ENCODE results near the gene PRRG3.

PRRG3 gene

GRCh38 chrX:151708821-151709220, 13.6 kb downstream of the PRRG3 start:
- DNase-seq (ENCODE audit: low read depth in 2 of 2): no peak

GRCh38 chrX:151710457-151710856, 15.2 kb downstream of the PRRG3 start:
- no peak for DNase-seq (ENCODE audit: low read depth in 2 of 2)

- DNase-seq (ENCODE audit: low read depth in 2 of 2): no peak
Measured at GRCh38 chrX:151711154-151711553, 15.9 kb downstream of the PRRG3 start.

GRCh38 chrX:151711787-151712186, 16.5 kb downstream of the PRRG3 start:
- DNase-seq (ENCODE audit: low read depth in 2 of 2): no peak

- no peak for DNase-seq (ENCODE audit: low read depth in 2 of 2)
Measured at GRCh38 chrX:151712253-151712652, 17.0 kb downstream of the PRRG3 start.

GRCh38 chrX:151713849-151714248, 18.6 kb downstream of the PRRG3 start:
- DNase-seq (ENCODE audit: low read depth in 2 of 2): no peak

GRCh38 chrX:151714362-151714761, 19.1 kb downstream of the PRRG3 start:
- DNase-seq (ENCODE audit: low read depth in 2 of 2): no peak

- no peak for DNase-seq (ENCODE audit: low read depth in 2 of 2)
Measured at GRCh38 chrX:151715752-151716151, 20.5 kb downstream of the PRRG3 start, which contains the start of gene FATE1. Gene FATE1 (plus strand): TSS chrX:151716035. CDS start chrX:151716120, 85 bp downstream.

GRCh38 chrX:151722241-151722846, 27.1 kb downstream of the PRRG3 start:
- no peak for DNase-seq (ENCODE audit: low read depth in 2 of 2)

GRCh38 chrX:151723156-151723760, 28.0 kb downstream of the PRRG3 start:
- DNase-seq (ENCODE audit: low read depth in 2 of 2): no peak

- DNase-seq (ENCODE audit: low read depth in 2 of 2): no peak
Measured at GRCh38 chrX:151724563-151725337, 29.5 kb downstream of the PRRG3 start.

GRCh38 chrX:151725338-151725614, 30.0 kb downstream of the PRRG3 start:
- DNase-seq (ENCODE audit: low read depth in 2 of 2): no peak

GRCh38 chrX:151726751-151727150, 31.5 kb downstream of the PRRG3 start:
- DNase-seq (ENCODE audit: low read depth in 2 of 2): no peak

- DNase-seq (ENCODE audit: low read depth in 2 of 2): no peak
Measured at GRCh38 chrX:151727346-151727745, 32.1 kb downstream of the PRRG3 start.

GRCh38 chrX:151729056-151729725, 33.9 kb downstream of the PRRG3 start:
- no peak for DNase-seq (ENCODE audit: low read depth in 2 of 2)

GRCh38 chrX:151734446-151734845, 39.2 kb downstream of the PRRG3 start, which contains the start of gene CNGA2:
Gene CNGA2 (plus strand): TSS chrX:151734746. CDS start chrX:151738484, 3,738 bp downstream.
- DNase-seq (ENCODE audit: low read depth in 2 of 2): no peak

- DNase-seq (ENCODE audit: low read depth in 2 of 2): no peak
Measured at GRCh38 chrX:151735219-151735618, 40.0 kb downstream of the PRRG3 start.

- DNase-seq (ENCODE audit: low read depth in 2 of 2): no peak
Measured at GRCh38 chrX:151736685-151737084, 41.4 kb downstream of the PRRG3 start.

- no peak for DNase-seq (ENCODE audit: low read depth in 2 of 2)
Measured at GRCh38 chrX:151737494-151737893, 42.2 kb downstream of the PRRG3 start.

- no peak for DNase-seq (ENCODE audit: low read depth in 2 of 2)
Measured at GRCh38 chrX:151738751-151739150, 43.5 kb downstream of the PRRG3 start.

GRCh38 chrX:151741606-151742005, 46.3 kb downstream of the PRRG3 start:
- DNase-seq (ENCODE audit: low read depth in 2 of 2): no peak

- DNase-seq (ENCODE audit: low read depth in 2 of 2): no peak
Measured at GRCh38 chrX:151742311-151742710, 47.1 kb downstream of the PRRG3 start.

Measured in activated CD8-positive, alpha-beta memory T cell treated with anti-CD3 and anti-CD28 coated beads for 4 hours (primary cell).